HAP-1 (cell line): ENCODE results near the gene RPS6KB1.
"Not testable (repeated sequence)": the region's sequence is repeated elsewhere in the genome, so short reads cannot be mapped to it uniquely, and the experiment has no call there.

Experiments
- DNase-seq, 2 experiments: peaks; one replicate each; pipeline ENCODE4 v3.0.0-alpha.2; 2016 to 2020; ENCODE audit warnings: low spot score in 2 of 2
- H3K27me3 ChIP-seq: fragments of 250-450 bp; sonication (Bioruptor Pico); 2 replicates; pipeline ENCODE4 v1.5.1; 2020; ENCODE audit warnings: low read depth, mild to moderate bottlenecking, moderate library complexity
- H3K36me3 ChIP-seq: fragments of 250-450 bp; sonication (Bioruptor Pico); replicated peaks from 2 replicates; pipeline ENCODE4 v1.5.1; 2020; ENCODE audit warnings: mild to moderate bottlenecking
- H3K4me1 ChIP-seq: fragments of 250-450 bp; sonication (Bioruptor Pico); 2 replicates; pipeline ENCODE4 v1.5.1; 2020; ENCODE audit warnings: mild to moderate bottlenecking
- H3K4me3 ChIP-seq: fragments of 250-450 bp; sonication (Bioruptor Pico); 2 replicates; pipeline ENCODE4 v1.5.1; 2020; ENCODE audit warnings: mild to moderate bottlenecking, moderate library complexity
- H3K9me3 ChIP-seq: fragments of 250-450 bp; sonication (Bioruptor Pico); 2 replicates; pipeline ENCODE4 v1.5.1; 2020; ENCODE audit warnings: mild to moderate bottlenecking, moderate library complexity
- in situ Hi-C: fragments of 300-500 bp; cut with MboI; formaldehyde crosslinking; loops from 3 replicates; pipeline ENCODE4 v1.14.3; 2020; ENCODE audit warnings: low sequenced_read_pairs, inconsistent platforms, mixed read lengths

Gene RPS6KB1

DNA sequence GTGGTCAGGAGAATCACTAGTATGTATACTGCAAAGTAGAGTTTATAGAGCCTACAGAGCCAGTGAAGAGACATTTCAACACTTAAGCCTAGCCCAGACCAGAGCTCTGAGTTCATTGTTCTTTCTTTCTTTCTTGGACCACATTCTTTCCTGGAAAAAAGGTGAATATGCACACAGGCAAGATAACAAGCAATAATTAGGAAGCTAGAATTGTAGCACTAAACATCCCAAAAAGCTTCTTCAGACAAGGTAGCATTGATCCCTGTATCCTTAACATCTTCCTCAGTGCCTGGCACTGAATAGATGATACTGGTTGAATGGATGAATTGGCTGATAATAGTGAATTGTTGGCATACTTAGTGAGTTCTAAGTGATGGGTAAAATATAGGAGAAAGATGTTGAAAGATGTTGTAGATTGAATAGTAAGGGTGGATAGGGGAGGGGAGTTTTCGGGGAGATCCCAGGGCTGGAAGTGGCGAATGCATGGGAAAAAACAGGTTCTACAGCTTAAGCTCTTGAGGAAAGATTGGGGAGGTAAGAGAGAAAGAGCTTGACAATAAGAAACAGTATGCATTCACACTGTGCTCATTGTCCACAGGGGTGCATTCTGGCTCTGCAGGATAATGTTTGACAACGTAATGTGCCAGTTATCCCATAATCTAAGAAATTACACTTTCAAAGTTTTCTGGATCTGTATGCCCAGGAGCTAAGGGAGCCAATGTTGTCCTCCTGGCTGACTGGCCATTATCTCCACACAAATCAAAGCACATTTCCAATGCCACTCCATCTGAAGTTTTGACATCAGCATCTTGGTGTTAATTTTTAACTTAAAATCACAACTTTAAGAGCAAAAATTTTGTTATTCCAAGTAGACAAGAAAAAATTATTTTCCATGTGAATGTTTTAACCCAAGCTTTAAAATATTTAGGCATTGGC, 35.8 kb upstream of the RPS6KB1 start:
- Histone ChIP-seq H3K4me3 (no peak overlapping the region), H3K4me1 (peaks cover 9% of the 10 kb centered on the region; the same call in 1 of the 2 replicates), H3K36me3 (peaks cover 16% of the 10 kb centered on the region), H3K27me3 (no peaks in the 10 kb centered on the region), H3K9me3 (no peaks in the 10 kb centered on the region)
- in situ Hi-C loops = no loop called here
- DNase-seq = no peak

DNA sequence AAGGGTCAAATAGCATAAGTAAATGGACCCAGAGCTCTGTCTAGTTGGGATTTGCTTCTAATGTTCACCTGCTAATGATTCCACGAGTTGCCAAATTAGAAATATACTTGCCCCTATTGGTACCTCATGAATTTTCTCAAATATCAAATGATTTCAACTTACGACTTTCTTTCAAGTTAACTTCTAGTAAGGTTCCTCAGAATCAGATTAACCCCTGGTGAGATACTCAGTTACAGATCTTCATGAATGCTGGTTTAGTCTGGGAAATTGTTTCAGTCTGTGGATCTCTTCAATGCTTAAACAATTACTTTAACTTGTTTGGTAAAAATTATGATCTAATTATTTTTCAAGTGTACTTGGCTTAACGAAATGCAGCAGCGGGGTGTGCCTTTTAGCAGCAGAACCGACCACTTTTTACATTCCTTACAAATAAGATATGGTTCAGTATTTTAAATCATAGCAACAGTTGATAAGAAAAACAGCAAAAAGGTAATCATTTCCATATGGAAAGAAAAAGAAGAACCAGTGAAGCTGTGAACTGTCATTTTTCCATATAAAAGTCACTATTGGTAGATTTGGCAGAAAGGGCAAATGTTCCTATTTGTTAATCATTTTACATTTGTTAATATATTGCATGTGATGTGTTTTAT, 34.6 kb upstream of the RPS6KB1 start:
- no peak for DNase-seq
- Histone ChIP-seq H3K36me3 (peaks cover 24% of the 10 kb centered on the region), H3K27me3 (no peaks in the 10 kb centered on the region), H3K4me3 (no peak overlapping the region), H3K4me1 (peaks cover 4% of the 10 kb centered on the region; the same call in 1 of the 2 replicates), H3K9me3 (no peaks in the 10 kb centered on the region)
- in situ Hi-C loops = no loop called here

DNA sequence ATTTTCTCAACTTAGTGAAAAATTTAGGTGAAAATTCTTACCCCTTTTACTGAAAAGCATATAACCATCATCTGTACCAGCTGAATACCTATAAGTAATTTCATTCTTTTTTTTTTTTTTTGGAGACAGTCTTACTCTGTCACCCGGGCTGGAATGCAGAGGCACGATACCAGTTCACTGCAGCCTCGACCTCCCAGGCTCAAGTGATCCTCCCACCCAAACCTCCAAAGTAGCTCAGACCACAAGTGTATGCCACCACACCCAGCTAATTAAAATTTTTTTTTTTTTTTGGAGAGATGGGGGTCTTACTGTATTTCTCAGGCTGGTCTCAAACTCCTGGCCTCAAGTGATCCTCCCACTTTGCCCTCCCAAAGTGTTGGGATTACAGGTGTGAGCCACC, 34.0 kb upstream of the RPS6KB1 start:
- no peak for DNase-seq
- in situ Hi-C loops = no loop called here
- Histone ChIP-seq H3K9me3 (no peaks in the 10 kb centered on the region), H3K4me1 (no peaks in the 10 kb centered on the region), H3K27me3 (no peaks in the 10 kb centered on the region), H3K36me3 (peaks cover 29% of the 10 kb centered on the region), H3K4me3 (no peak overlapping the region)

DNA sequence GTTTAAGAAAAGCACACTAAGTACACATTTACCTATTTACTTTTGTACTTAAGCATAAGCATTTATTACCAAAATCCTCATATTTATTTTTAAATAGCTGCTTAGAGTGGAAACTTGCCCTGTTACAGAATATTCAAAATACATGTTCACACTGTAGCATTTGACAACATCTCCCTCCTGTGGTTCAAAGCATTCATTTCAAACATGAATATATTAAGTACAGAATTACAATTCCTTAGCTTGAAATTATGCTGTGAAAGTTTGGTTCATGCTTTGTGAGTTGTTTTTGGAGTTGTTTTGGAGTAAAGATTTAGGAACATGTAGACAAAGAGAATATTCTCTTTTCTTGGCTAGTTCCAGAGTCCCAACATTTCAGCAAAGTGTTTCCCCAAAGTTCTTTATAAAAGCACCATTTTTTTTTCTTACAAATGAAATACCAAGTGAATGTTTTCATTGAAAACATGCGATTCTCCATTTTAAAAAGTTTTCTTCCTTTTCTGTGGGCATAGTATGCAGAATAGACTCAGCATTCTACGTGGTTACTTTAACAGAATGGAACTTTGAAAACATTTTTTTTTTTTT, 33.4 kb upstream of the RPS6KB1 start:
- Histone ChIP-seq H3K4me3 (no peak overlapping the region), H3K4me1 (no peaks in the 10 kb centered on the region), H3K27me3 (no peaks in the 10 kb centered on the region), H3K9me3 (no peaks in the 10 kb centered on the region), H3K36me3 (peaks cover 29% of the 10 kb centered on the region)
- in situ Hi-C loops = no loop called here
- no peak for DNase-seq

DNA sequence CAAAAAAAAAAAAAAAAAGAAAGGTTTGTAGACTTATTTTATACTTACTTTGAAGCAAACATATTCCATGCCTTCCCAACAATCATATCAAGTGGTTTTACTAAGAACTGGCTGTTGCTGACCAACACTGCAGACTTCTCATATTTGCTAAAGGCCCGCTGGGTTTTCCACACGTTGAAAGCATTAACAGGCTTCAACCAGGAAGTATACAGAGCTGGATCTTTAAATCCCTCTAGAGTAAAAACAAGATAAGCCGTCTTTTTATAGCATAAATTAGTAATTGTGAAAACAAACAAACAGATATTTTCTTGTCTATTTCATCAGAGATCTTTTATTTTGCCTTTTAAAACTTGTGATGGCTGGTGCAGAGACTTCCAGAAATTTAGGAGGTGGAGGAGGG, 29.3 kb upstream of the RPS6KB1 start:
- Histone ChIP-seq H3K9me3 (no peaks in the 10 kb centered on the region), H3K27me3 (no peaks in the 10 kb centered on the region), H3K36me3 (peaks cover 31% of the 10 kb centered on the region), H3K4me1 (no peaks in the 10 kb centered on the region), H3K4me3 (no peak overlapping the region)
- in situ Hi-C loops = no loop called here
- DNase-seq = no peak

DNA sequence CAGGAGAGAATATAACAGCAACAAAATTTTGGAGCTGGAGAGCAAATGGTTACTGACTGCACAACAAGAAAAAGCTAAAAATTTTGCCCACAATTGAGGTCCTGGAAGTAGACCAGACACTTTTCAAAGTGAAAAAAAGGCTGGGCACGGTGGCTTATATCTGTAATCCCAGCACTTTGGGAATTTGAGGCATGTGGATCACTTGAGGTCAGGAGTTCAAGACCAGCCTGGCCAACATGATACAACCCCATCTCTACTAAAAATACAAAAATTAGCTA, 23.0 kb upstream of the RPS6KB1 start:
- Histone ChIP-seq H3K27me3 (no peaks in the 10 kb centered on the region), H3K9me3 (no peaks in the 10 kb centered on the region), H3K4me1 (no peaks in the 10 kb centered on the region), H3K4me3 (no peak overlapping the region), H3K36me3 (peaks cover 13% of the 10 kb centered on the region)
- DNase-seq = no peak
- in situ Hi-C loops = no loop called here

DNA sequence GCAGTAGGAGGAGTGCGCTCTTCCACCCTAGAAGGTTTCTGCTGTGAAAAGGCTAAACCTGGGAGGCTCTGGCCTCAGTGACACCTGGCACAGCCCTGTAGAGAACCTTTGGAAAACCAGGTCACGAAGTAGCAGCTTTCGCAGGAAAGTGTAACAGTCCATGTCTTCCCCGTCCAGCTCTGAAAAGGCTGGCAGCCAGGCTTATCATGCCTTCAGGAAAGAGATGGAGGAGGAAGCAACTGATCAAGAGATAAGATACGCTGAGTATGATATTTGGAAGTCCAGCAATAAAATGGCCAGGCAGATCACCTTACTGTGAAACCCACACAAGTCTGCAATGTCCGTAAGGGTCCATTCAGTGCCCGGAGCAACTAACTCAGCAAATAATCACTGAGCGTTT, 22.4 kb upstream of the RPS6KB1 start:
- H3K4me1 ChIP-seq = no peaks in the 10 kb centered on the region
- DNase-seq = no peak
- in situ Hi-C loops = no loop called here
- no peaks in the 10 kb centered on the region for H3K9me3 ChIP-seq
- peaks cover 13% of the 10 kb centered on the region for H3K36me3 ChIP-seq
- no peaks in the 10 kb centered on the region for H3K27me3 ChIP-seq
- no peak overlapping the region for H3K4me3 ChIP-seq

DNA sequence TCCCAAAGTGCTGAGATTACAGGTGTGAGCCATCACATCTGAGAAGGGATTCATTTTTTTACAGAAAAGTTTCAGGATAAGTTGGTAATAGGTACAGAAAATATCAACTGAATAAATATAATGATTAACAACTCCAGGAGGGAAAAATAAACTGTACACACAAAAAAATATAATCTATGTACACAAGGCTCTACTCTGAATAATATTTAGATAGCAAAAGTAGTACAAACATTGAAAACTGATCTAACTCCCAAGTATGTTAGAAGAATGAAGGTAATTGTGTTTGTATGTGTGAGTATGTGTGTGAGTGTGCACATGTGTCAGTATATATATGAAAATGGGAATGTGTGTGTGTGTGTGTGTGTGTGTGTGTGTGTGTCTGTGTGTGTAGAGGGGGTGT, 20.6 kb upstream of the RPS6KB1 start:
- H3K9me3 ChIP-seq = no peaks in the 10 kb centered on the region
- DNase-seq = no peak
- no peaks in the 10 kb centered on the region for H3K27me3 ChIP-seq
- H3K4me3 ChIP-seq = no peak overlapping the region
- H3K36me3 ChIP-seq = peaks cover 15% of the 10 kb centered on the region
- in situ Hi-C loops = no loop called here
- H3K4me1 ChIP-seq = no peaks in the 10 kb centered on the region

DNA sequence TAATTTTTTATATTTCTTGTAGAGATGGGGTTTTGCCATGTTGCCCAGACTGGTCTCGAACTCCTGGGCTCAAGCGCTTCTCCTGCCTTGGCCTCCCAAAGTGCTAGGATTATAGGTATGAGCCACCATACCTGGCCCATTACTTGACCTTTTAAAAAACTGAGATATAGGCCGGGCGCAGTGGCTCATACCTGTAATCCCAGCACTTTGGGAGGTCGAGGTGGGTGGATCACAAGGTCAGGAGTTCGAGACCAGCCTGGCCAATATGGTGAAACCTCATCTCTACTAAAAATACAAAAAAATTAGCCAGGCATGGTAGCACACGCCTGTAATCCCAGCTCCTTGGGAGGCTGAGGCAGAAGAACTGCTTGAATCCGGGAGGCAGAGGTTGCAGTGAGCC, 19.5 kb upstream of the RPS6KB1 start:
- H3K36me3 ChIP-seq = peaks cover 21% of the 10 kb centered on the region
- H3K4me3 ChIP-seq, H3K4me1 ChIP-seq, H3K9me3 ChIP-seq, H3K27me3 ChIP-seq, in situ Hi-C loops, DNase-seq: not testable (repeated sequence)

DNA sequence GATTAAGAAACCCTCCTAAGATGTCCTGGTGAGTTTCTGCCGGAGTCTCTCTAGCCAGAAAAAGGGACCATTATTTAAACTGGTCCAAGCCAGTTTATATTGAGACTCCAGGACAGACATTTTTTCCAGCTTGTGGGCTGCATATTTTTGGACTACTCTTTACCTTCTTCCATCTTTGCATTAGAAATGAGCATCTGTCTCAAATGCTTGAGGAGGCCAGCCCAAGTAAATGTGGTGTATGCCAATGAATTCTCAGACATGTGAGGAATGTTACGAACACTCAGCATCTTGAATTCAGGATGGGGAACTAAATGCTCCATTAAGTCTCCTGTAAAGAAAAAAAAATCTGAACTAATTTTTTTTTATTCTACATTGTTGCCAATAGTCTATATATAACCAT, 18.5 kb upstream of the RPS6KB1 start:
- Histone ChIP-seq H3K27me3 (no peaks in the 10 kb centered on the region), H3K4me3 (no peak overlapping the region), H3K4me1 (no peaks in the 10 kb centered on the region), H3K36me3 (peaks cover 27% of the 10 kb centered on the region), H3K9me3 (no peaks in the 10 kb centered on the region)
- DNase-seq = no peak
- in situ Hi-C loops = no loop called here

DNA sequence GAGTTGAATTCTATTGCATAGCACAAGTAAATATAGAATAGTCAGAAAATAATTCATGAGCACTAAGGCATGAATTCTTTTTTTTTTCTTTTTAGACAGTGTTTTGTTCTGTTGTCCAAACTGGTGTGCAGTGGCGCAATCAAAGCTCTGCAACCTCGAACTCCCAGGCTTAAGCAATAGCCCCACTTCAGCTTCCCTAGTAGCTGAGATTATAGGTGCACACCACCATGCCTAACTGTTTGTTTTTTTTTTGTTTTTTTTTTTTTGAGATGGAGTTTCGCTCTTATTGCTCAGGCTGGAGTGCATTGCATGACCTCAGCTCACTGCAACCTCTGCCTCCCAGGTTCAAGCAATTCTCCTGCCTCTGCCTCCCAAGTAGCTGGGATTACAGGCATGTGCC, 16.8 kb upstream of the RPS6KB1 start:
- in situ Hi-C loops = no loop called here
- Histone ChIP-seq H3K36me3 (peaks cover 27% of the 10 kb centered on the region), H3K4me3 (no peak overlapping the region), H3K9me3 (no peaks in the 10 kb centered on the region), H3K27me3 (no peaks in the 10 kb centered on the region), H3K4me1 (no peaks in the 10 kb centered on the region)
- DNase-seq = no peak

DNA sequence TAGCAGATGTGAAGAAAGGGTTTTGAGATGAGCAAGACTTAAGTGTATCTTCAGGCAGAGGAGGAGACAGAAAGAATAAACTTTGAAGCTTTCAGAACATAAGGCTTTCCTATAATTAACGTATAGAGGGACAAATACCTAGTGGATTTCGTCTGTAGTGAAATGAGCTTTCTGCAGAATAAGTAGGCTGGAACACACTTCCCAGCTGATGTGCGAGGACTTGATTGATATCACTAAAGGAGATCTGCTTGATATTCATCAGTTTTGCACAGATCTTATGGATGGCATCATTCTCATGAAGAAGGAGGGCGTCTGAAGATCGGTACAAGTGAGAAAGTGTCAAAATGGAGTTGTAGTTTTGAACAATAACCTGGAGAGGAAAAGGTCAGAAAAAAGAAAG, 15.0 kb upstream of the RPS6KB1 start:
- Histone ChIP-seq H3K4me1 (no peaks in the 10 kb centered on the region), H3K9me3 (no peaks in the 10 kb centered on the region), H3K36me3 (peaks cover 24% of the 10 kb centered on the region), H3K4me3 (no peak overlapping the region), H3K27me3 (no peaks in the 10 kb centered on the region)
- in situ Hi-C loops = no loop called here
- DNase-seq = no peak

DNA sequence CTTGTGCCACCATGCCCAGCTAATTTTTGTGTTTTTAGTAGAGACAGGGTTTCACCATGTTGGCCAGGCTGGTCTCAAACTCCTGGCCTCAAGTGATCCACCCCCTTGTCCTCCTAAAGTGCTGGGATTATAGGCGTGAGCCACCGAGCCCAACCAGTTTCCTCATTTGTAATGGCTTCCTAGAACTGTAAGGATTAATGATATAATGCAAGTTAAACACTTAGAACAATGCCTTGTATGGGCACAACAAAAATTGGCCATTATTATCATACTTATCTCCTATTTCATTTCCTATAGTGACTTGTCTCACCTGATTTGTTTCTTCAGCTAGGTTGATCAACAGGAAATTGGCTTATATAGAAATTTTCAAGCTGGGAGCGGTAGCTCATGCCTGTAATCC, 14.3 kb upstream of the RPS6KB1 start:
- no peak overlapping the region for H3K4me3 ChIP-seq
- H3K36me3 ChIP-seq = peaks cover 28% of the 10 kb centered on the region
- DNase-seq = no peak
- no peaks in the 10 kb centered on the region for H3K4me1 ChIP-seq
- in situ Hi-C loops = no loop called here
- H3K27me3 ChIP-seq = no peaks in the 10 kb centered on the region
- no peaks in the 10 kb centered on the region for H3K9me3 ChIP-seq

DNA sequence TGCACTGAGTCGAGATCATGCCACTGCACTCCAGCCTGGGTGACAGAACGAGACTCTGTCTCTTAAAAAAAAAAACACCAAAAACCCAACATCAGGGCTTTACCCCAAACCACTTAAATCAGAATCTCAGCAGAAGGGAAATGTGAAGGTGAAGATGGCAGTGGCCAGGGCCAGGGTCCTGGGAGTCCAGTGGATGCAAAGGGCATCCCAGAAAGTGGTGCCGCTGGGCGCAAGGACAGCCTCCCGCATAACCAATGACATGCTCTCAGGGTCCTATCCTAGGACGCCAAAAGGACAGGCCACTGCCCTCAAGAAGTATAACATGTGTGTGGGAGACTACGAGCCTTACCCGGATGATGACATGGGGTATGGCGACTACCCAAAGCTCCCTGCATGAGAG, 8.1 kb upstream of the RPS6KB1 start:
- no peaks in the 10 kb centered on the region for H3K4me1 ChIP-seq
- H3K27me3 ChIP-seq = no peaks in the 10 kb centered on the region
- no peaks in the 10 kb centered on the region for H3K9me3 ChIP-seq
- peaks cover 31% of the 10 kb centered on the region for H3K36me3 ChIP-seq
- no peak overlapping the region for H3K4me3 ChIP-seq
- in situ Hi-C loops = no loop called here
- DNase-seq = no peak
